GM18907 (cell line): ENCODE results near the gene MAMSTR.
A peak's percentile ranks its signal among the peaks of the same experiment; 100 is the strongest.

Experiments used
- ATAC-seq: cut with Tn5 transposase; IDR thresholded peaks from one replicate; pipeline ENCODE4 v1.9.1; 2021; ENCODE audit warnings: mild to moderate bottlenecking, moderate library complexity; ENCODE audit not compliant: unreplicated experiment

MAMSTR gene

GRCh38 chr19:48746738-48747575 is 27.4 kb upstream of the MAMSTR start, which contains the start of gene IZUMO1:
IZUMO1 (minus strand) TSS chr19:48746909; CDS start chr19:48745859, 1,050 bp downstream.
- no peak for ATAC-seq

- no peak for ATAC-seq
Measured at GRCh38 chr19:48746110-48746509, 26.6 kb upstream of the MAMSTR start.

- no peak for ATAC-seq
Measured at GRCh38 chr19:48745208-48745995, 25.9 kb upstream of the MAMSTR start.

- no peak for ATAC-seq
Measured at GRCh38 chr19:48742096-48742495, 22.6 kb upstream of the MAMSTR start.

- no peak for ATAC-seq
Measured at GRCh38 chr19:48741129-48741999, 21.8 kb upstream of the MAMSTR start.

GRCh38 chr19:48740164-48740972 is 20.8 kb upstream of the MAMSTR start, which contains the start of gene RASIP1:
RASIP1 (minus strand) TSS chr19:48740610; CDS start chr19:48740282, 328 bp downstream.
- ATAC-seq: no peak

- no peak for ATAC-seq
Measured at GRCh38 chr19:48739404-48740163, 20.1 kb upstream of the MAMSTR start.

- peak; percentile 82 for ATAC-seq
Measured at GRCh38 chr19:48738557-48739403, 19.3 kb upstream of the MAMSTR start.

- no peak for ATAC-seq
Measured at GRCh38 chr19:48737360-48737998, 18.0 kb upstream of the MAMSTR start.

GRCh38 chr19:48735031-48735615 is 15.6 kb upstream of the MAMSTR start:
- ATAC-seq: no peak

- no peak for ATAC-seq
Measured at GRCh38 chr19:48734625-48735024, 15.1 kb upstream of the MAMSTR start.

- ATAC-seq: no peak
Measured at GRCh38 chr19:48731452-48731851, 11.9 kb upstream of the MAMSTR start.

- no peak for ATAC-seq
Measured at GRCh38 chr19:48728911-48729664, 9.6 kb upstream of the MAMSTR start.

- ATAC-seq: no peak
Measured at GRCh38 chr19:48726556-48726955, 7.0 kb upstream of the MAMSTR start.

GRCh38 chr19:48724796-48725753 is 5.5 kb upstream of the MAMSTR start:
- ATAC-seq: no peak
